ENCODE data around the gene ABCA7.
A peak's percentile ranks its signal among the peaks of the same experiment; 100 is the strongest.

The ABCA7 gene

DNA sequence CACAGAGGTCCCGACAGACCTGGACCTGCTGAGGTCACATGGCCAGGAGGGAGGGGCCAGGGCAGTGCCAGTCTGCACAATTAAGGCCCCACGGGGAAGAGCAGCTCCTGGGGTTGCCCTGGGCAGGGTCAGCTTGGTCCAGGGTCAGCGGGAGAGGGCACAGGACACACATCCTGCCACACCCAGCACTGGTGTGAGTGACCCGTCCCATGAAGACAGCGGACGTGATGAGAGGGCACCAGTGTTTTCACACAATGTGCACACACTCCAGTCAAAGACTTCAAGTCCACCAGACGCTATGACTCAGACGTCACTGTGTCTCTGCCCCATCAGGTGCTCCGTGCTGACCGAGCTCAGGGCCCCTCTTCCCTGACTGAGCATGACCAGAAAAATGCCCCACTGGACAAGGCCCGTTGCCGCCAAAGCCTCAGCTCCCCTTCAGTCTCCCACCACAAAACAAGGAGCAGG, 23.2 kb upstream of the ABCA7 start:
- no peaks in the 10 kb centered on the region for H3K9me3 ChIP-seq (ENCODE audit: control insufficient read depth, low read length)
- H3K79me2 ChIP-seq, result peaks cover 54% of the 10 kb centered on the region
- H3K36me3 ChIP-seq (ENCODE audit: control insufficient read depth, insufficient read depth, low read length), result no peaks in the 10 kb centered on the region
- H3K4me2 ChIP-seq (ENCODE audit: low read length), result peak overlapping the region; percentile 56
- H3K4me1 ChIP-seq, result peaks cover 32% of the 10 kb centered on the region
- H2AFZ ChIP-seq, result no peak overlapping the region
- no peak overlapping the region for H3K9ac ChIP-seq
- H3K4me3 ChIP-seq (ENCODE audit: low read depth, low read length), result peak overlapping the region; percentile 16
- peak overlapping the region; percentile 44 for H3K27ac ChIP-seq
- no peaks in the 10 kb centered on the region for H3K27me3 ChIP-seq (ENCODE audit: control insufficient read depth, insufficient read depth, low read length)
- TF ChIP-seq, protein P1, sequence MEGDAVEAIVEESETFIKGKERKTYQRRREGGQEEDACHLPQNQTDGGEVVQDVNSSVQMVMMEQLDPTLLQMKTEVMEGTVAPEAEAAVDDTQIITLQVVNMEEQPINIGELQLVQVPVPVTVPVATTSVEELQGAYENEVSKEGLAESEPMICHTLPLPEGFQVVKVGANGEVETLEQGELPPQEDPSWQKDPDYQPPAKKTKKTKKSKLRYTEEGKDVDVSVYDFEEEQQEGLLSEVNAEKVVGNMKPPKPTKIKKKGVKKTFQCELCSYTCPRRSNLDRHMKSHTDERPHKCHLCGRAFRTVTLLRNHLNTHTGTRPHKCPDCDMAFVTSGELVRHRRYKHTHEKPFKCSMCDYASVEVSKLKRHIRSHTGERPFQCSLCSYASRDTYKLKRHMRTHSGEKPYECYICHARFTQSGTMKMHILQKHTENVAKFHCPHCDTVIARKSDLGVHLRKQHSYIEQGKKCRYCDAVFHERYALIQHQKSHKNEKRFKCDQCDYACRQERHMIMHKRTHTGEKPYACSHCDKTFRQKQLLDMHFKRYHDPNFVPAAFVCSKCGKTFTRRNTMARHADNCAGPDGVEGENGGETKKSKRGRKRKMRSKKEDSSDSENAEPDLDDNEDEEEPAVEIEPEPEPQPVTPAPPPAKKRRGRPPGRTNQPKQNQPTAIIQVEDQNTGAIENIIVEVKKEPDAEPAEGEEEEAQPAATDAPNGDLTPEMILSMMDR (IDR thresholded peaks at IDR 0.05), result no peak

DNA sequence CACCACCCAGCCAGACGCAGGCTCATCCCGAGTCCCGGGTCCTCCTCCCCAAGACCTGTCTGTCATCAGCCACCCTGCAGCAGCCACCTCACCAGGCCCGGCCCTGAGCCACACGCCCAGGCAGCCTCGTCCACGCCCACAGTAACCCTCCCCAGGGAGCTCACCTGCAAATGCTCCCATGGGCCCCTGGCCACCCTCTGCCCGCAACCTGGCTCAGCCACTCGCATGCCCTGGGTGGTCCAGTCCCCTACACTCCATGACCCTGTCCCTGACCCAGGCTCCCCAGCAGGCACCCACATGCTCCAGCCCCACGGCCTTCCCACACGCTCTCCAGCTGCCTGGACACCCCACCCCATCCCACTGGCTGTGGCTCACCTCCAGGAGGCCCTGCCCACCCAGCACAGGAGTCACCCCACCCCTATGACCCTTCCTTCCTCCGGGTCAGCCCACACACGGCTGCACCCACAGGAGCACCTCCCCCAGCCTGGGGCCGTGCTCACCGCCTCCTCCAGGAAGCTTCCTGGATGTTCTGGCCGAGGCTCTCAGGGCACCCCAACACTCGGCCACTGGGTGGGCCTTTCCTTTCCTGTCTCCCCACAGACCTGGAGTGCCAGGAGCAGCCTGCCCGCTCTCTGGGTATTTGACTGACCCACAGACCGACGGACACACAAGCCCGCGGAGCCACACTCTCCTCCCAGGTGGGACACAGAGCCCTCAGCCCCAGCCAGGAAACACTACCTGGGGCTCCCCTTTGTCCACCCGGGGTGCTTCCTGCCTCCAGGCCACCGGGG, 22.6 kb upstream of the ABCA7 start:
- H3K9ac ChIP-seq, result no peak overlapping the region
- peak overlapping the region; percentile 16 for H3K4me3 ChIP-seq (ENCODE audit: low read depth, low read length)
- H3K36me3 ChIP-seq (ENCODE audit: control insufficient read depth, insufficient read depth, low read length), result no peaks in the 10 kb centered on the region
- H3K79me2 ChIP-seq, result peaks cover 54% of the 10 kb centered on the region
- TF ChIP-seq, protein P1 (IDR thresholded peaks at IDR 0.05), result no peak
- peaks cover 32% of the 10 kb centered on the region for H3K4me1 ChIP-seq
- H3K9me3 ChIP-seq (ENCODE audit: control insufficient read depth, low read length), result no peaks in the 10 kb centered on the region
- H3K27me3 ChIP-seq (ENCODE audit: control insufficient read depth, insufficient read depth, low read length), result no peaks in the 10 kb centered on the region
- H3K4me2 ChIP-seq (ENCODE audit: low read length), result peak overlapping the region; percentile 56
- H3K27ac ChIP-seq, result peak overlapping the region; percentile 44
- no peak overlapping the region for H2AFZ ChIP-seq

DNA sequence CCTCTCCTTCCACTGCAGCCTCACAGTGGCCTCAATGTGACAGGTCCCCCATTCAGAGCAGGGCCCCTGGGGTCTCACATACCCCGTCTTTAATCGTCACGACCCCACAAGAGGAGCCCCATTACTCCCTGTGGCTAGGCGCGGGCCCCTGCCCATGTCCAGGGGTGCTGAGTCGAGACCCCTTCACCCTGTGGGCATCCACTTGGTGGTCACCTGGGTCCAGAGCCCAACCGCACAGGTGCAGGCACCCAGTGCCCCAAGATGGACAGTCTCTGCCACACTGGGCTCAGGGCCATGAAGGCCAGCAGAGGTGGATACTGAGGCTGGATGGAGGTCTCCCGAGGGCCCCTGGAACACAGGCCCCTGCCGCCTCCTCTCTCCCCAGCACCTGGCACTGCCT, 22.0 kb upstream of the ABCA7 start:
- Histone ChIP-seq H3K27ac (no peak overlapping the region), H3K36me3 (ENCODE audit: control insufficient read depth, insufficient read depth, low read length) (no peaks in the 10 kb centered on the region), H3K27me3 (ENCODE audit: control insufficient read depth, insufficient read depth, low read length) (no peaks in the 10 kb centered on the region), H3K79me2 (peaks cover 54% of the 10 kb centered on the region), H3K4me1 (peaks cover 32% of the 10 kb centered on the region), H3K4me3 (ENCODE audit: low read depth, low read length) (no peak overlapping the region), H2AFZ (no peak overlapping the region), H3K4me2 (ENCODE audit: low read length) (peak overlapping the region; percentile 56), H3K9ac (no peak overlapping the region), H3K9me3 (ENCODE audit: control insufficient read depth, low read length) (no peaks in the 10 kb centered on the region)
- TF ChIP-seq, protein P1 (IDR thresholded peaks at IDR 0.05), result no peak

DNA sequence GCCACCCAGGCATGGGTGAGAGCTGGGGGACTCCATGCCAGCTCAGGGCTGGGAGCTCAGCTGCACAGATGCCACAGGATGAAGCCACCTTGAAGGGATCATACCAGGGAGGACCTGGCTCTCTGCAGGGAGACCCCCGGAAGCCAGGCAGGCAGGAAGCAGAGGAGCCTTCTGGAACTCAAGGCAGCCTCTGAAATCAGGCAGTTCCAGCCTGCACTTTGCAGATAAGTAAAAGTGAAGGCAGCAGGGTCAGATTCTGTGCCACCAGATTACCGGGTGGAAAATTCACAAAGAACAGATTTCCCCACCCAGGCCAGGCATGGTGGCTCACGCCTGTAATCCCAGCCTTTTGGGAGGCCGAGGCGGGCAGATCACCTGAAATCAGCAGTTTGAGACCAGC, 21.5 kb upstream of the ABCA7 start:
- TF ChIP-seq, protein P1 (IDR thresholded peaks at IDR 0.05), result no peak
- no peak overlapping the region for H3K9ac ChIP-seq
- no peaks in the 10 kb centered on the region for H3K36me3 ChIP-seq (ENCODE audit: control insufficient read depth, insufficient read depth, low read length)
- H3K27ac ChIP-seq, result no peak overlapping the region
- no peak overlapping the region for H3K4me3 ChIP-seq (ENCODE audit: low read depth, low read length)
- H3K79me2 ChIP-seq, result peaks cover 54% of the 10 kb centered on the region
- H3K27me3 ChIP-seq (ENCODE audit: control insufficient read depth, insufficient read depth, low read length), result no peaks in the 10 kb centered on the region
- peaks cover 32% of the 10 kb centered on the region for H3K4me1 ChIP-seq
- H3K9me3 ChIP-seq (ENCODE audit: control insufficient read depth, low read length), result no peaks in the 10 kb centered on the region
- H3K4me2 ChIP-seq (ENCODE audit: low read length), result no peak overlapping the region
- no peak overlapping the region for H2AFZ ChIP-seq
